ENCODE measurements around the gene PPARG. TPM values are rescaled to one million over a fixed set of nuclear protein-coding genes. Genes with fewer than 3 reads are reported as not detected.
"Not testable (repeated sequence)": the region's sequence is repeated elsewhere in the genome, so short reads cannot be mapped to it uniquely, and the experiment has no call there.

PPARG gene
- total and polyA plus RNA-seq, 8 donors: 7.9 to 85.2 (median 29.3) TPM

DNA sequence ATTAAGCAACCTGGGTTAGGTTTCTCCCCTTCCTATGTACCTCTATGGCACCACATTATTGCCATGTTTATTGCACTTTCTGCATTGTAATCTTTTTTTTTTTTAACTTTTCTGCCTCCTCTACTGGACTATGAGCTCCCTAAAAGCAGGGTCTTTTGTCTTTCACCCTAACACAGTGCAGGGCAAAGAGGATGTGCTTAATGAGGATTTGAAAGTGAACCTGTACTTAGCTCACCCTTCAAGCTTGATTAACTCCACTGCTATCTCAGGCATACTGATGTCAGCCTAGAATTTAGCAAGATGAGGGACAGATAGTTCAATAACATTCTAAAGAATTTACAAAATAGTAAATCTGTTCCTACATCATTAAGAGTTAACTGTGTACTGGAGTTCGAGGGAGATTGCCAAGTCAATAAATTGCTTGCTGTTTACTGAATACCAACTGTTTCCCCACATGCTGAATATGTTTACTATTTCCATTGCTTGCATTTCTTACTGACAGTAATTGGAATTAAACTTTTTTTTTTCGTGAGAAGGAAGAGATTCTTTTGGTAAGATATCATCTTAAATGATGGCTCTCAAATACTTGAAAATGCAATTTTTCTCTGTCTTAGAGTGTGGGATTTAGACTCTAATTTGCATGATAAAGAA lies 15.7 kb upstream of the PPARG start:
- WGBS, 5 donors: 47 to 61% (median 50%) methylated on average over 2 of the region's 2 CpGs
- H3K27me3 ChIP-seq: no peaks in the 10 kb centered on the region
- no peak for DNase-seq
- H3K9me3 ChIP-seq: no peaks in the 10 kb centered on the region
- H3K4me3 ChIP-seq: no peak overlapping the region
- intact Hi-C loops (cut with DNase I; ENCODE audit: low total_unique reads): no loop called here
- H3K36me3 ChIP-seq: no peaks in the 10 kb centered on the region
- TF ChIP-seq POLR2AphosphoS5 (IDR thresholded peaks at IDR 0.05) (no peak), EP300 (IDR thresholded peaks at IDR 0.05) (no peak), POLR2A (IDR thresholded peaks at IDR 0.05) (no peak)
- TF ChIP-seq, protein P1, sequence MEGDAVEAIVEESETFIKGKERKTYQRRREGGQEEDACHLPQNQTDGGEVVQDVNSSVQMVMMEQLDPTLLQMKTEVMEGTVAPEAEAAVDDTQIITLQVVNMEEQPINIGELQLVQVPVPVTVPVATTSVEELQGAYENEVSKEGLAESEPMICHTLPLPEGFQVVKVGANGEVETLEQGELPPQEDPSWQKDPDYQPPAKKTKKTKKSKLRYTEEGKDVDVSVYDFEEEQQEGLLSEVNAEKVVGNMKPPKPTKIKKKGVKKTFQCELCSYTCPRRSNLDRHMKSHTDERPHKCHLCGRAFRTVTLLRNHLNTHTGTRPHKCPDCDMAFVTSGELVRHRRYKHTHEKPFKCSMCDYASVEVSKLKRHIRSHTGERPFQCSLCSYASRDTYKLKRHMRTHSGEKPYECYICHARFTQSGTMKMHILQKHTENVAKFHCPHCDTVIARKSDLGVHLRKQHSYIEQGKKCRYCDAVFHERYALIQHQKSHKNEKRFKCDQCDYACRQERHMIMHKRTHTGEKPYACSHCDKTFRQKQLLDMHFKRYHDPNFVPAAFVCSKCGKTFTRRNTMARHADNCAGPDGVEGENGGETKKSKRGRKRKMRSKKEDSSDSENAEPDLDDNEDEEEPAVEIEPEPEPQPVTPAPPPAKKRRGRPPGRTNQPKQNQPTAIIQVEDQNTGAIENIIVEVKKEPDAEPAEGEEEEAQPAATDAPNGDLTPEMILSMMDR (IDR thresholded peaks at IDR 0.05): no peak
- peaks cover 0 to 4% (median 1%) of the 10 kb centered on the region in 4 donors for H3K4me1 ChIP-seq
- H3K27ac ChIP-seq: no peak overlapping the region

DNA sequence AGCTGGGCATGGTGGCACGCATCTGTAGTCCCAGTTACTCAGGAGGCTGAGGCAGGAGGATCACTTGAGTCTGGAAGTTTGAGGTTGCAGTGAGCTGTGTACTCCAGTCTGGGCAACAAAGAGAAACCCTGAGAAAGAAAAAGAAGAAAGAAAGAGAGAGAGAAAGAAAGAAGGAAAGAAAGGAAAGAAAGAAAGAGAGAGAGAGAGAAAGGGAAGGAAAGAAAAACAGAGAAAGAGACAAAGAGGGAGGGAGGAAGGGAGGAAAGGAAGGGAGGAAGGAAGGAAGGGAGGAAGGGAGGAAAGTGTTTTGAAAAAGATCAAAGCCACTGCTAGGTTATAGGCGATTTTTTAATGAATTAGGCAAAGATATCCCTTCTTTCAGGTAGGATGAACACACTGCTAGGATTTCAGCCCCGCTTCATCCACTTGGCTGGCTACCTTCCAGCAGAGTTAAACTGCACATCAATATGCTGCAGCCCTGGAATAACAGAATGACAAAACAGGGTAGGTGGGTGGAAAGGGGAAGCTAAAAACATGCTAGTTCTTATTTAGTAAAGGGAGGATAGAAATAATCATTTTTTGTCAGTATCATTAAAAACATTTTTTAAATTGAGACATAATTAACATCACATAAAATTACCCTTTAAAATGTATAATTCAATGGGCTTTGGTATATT lies 12.8 kb upstream of the PPARG start:
- Histone ChIP-seq H3K27ac (no peak overlapping the region), H3K4me3 (no peak overlapping the region), H3K4me1 (no peaks in the 10 kb centered on the region), H3K27me3 (no peaks in the 10 kb centered on the region), H3K9me3 (no peaks in the 10 kb centered on the region), H3K36me3 (no peaks in the 10 kb centered on the region)
- no peak for DNase-seq
- no peak for TF ChIP-seq EP300 (IDR thresholded peaks at IDR 0.05)
- no peak for TF ChIP-seq POLR2AphosphoS5 (IDR thresholded peaks at IDR 0.05)
- TF ChIP-seq POLR2A (IDR thresholded peaks at IDR 0.05): no peak
- TF ChIP-seq, protein P1 (IDR thresholded peaks at IDR 0.05): no peak
- intact Hi-C loops (cut with DNase I; ENCODE audit: low total_unique reads): no loop called here
- WGBS, 5 donors: 72 to 83% (median 80%) methylated on average over 3 of the region's 3 CpGs

DNA sequence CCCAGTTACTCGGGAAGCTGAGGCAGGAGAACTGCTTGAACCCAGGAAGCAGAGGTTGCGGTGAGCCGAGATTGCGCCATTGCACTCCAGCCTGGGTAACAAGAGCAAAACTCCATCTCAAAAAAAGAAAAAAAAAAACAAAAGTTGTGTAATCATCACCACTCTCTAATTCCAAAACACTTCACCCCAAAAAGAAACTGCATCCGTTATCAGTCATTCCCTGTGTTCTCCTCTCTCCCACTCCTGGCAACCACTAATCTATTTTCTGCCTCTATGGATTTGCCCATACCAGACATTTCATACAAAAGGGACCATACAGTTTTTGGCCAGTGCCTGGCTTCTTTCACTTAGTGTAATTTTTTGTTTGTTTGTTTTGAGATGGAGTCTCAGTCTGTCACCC lies 12.0 kb upstream of the PPARG start:
- H3K4me3 ChIP-seq; H3K4me1 ChIP-seq; intact Hi-C loops (cut with DNase I; ENCODE audit: low total_unique reads); DNase-seq; H3K27ac ChIP-seq; H3K9me3 ChIP-seq; H3K36me3 ChIP-seq; H3K27me3 ChIP-seq: not testable (repeated sequence)
- 80 to 97% (median 91%) methylated on average over 5 of the region's 5 CpGs for WGBS, 5 donors

DNA sequence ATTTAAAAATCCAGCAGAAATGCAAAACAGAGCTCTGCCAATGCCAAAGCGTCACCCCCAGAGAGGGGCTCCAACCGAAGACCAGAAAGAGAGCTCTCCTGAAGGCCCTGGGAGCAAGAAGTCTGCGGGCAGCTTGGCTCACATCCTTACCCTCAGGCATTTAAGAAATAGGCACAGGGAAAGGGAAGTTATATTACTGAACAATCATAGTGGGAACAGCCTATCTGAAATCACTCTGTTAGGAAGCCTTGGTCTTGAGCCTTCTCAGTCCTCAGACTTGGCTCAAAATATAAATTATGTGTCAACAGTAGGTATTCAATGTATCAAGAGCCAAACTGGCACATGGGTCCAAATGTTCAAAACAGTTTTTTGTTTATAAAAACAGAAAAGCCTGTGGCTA lies 10.3 kb upstream of the PPARG start:
- no peak for DNase-seq
- 87 to 96% (median 90%) methylated on average over 3 of the region's 3 CpGs for WGBS, 5 donors
- Histone ChIP-seq H3K27ac (no peak overlapping the region), H3K9me3 (no peaks in the 10 kb centered on the region), H3K27me3 (no peaks in the 10 kb centered on the region), H3K4me1 (no peaks in the 10 kb centered on the region), H3K36me3 (no peaks in the 10 kb centered on the region), H3K4me3 (no peak overlapping the region)
- intact Hi-C loops (cut with DNase I; ENCODE audit: low total_unique reads): no loop called here
- TF ChIP-seq POLR2A (IDR thresholded peaks at IDR 0.05) (no peak), EP300 (IDR thresholded peaks at IDR 0.05) (no peak), POLR2AphosphoS5 (IDR thresholded peaks at IDR 0.05) (no peak)
- TF ChIP-seq, protein P1 (IDR thresholded peaks at IDR 0.05): no peak

Data from stomach (tissue), 9 donors.